Brain microvascular endothelial cell (primary cell): ENCODE data around the gene NPS.

Experiments used
- DNase-seq: peaks from one replicate; pipeline ENCODE4 v3.0.0-alpha.2; 2020
- H3K27ac ChIP-seq: fragments of 250-450 bp; sonication (Bioruptor Pico); 2 replicates; pipeline ENCODE4 v1.5.1; 2020; ENCODE audit warnings: mild to moderate bottlenecking, moderate library complexity
- H3K27me3 ChIP-seq: fragments of 250-450 bp; sonication (Bioruptor Pico); replicated peaks from 2 replicates; pipeline ENCODE4 v1.5.1; 2020; ENCODE audit warnings: mild to moderate bottlenecking
- H3K36me3 ChIP-seq: fragments of 250-450 bp; sonication (Bioruptor Pico); replicated peaks from 2 replicates; pipeline ENCODE4 v1.5.1; 2020; ENCODE audit warnings: mild to moderate bottlenecking
- H3K4me3 ChIP-seq: 2 replicates; pipeline ENCODE4 v1.5.1; 2011; ENCODE audit warnings: low read depth, mild to moderate bottlenecking, control low read depth, low read length, moderate library complexity
- in situ Hi-C: cut with HindIII; loops from 2 replicates; pipeline ENCODE4 v1.10.0; 2017; ENCODE audit warnings: low sequenced_read_pairs, low pct_ligation_motif_present
- TF ChIP-seq, protein P1 (sequence below): IDR thresholded peaks from 2 replicates; pipeline ENCODE4 v1.5.1; 2011; ENCODE audit warnings: low read depth, mild to moderate bottlenecking, moderate library complexity, low read length, control low read depth, inconsistent platforms; ENCODE audit errors: missing control alignments

Gene NPS

DNA sequence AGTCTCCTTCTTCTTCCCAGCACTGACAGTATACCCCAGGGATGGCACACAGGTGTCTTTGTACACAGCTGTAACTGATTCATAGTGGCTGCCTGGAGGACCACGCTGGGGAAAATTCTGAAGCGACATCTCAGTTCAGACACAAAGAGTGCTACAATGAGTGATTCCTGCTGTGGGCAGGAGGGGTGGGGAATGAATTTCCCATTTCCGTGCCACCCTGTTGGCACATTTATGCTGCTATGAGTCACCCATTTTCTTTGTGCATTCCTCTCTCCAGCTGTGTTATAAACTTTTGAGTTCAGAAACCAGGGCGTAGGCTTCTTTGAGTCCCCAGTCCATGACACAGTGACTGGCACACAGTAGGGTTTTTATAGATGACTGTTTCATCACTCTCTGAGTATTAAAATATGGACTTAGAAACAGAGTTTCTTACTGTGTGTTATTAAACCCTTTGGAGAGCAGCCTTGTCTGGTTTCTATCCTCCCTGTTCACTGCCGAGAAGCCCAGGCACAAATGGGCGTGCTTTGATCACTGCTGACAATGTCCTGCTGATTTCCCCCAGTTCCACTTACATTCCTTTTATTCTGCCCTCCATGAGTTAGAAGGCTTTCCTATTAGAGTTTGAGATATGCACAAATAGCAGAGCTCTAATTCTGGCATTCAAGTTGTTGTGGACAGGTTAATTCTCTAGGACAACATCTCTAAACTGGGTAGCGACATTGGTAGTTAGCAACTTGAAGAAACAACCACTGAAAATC, 24.0 kb upstream of the NPS start:
- TF ChIP-seq, protein P1, sequence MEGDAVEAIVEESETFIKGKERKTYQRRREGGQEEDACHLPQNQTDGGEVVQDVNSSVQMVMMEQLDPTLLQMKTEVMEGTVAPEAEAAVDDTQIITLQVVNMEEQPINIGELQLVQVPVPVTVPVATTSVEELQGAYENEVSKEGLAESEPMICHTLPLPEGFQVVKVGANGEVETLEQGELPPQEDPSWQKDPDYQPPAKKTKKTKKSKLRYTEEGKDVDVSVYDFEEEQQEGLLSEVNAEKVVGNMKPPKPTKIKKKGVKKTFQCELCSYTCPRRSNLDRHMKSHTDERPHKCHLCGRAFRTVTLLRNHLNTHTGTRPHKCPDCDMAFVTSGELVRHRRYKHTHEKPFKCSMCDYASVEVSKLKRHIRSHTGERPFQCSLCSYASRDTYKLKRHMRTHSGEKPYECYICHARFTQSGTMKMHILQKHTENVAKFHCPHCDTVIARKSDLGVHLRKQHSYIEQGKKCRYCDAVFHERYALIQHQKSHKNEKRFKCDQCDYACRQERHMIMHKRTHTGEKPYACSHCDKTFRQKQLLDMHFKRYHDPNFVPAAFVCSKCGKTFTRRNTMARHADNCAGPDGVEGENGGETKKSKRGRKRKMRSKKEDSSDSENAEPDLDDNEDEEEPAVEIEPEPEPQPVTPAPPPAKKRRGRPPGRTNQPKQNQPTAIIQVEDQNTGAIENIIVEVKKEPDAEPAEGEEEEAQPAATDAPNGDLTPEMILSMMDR = no peak
- no peak for DNase-seq
- in situ Hi-C loops = no loop called here

DNA sequence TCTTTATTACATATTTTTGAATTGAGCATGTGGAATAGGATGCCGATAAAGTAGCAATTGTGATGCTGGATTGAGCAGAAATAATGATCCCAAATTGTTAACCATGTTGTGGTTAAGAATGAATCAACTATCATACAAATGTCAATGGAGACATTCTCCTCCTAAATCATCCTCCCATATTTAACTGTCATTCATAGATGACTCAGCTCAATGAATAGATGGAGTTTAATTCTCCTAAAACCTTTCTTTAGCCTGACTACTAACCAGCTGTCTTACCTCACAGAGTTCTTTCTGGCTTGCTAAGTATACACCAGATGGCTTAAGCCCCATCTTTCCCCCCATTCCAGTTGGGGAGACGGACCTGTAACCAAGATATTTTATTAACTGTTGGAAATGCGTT, 23.4 kb upstream of the NPS start:
- no peak for DNase-seq
- Histone ChIP-seq H3K36me3 (no peaks in the 10 kb centered on the region), H3K27ac (no peak overlapping the region), H3K27me3 (no peaks in the 10 kb centered on the region), H3K4me3 (no peak overlapping the region)
- in situ Hi-C loops = no loop called here
- TF ChIP-seq, protein P1 = no peak

More for the DNA sequence above, 24.0 kb upstream of the NPS start:
- H3K36me3 ChIP-seq = no peaks in the 10 kb centered on the region
- no peak overlapping the region for H3K4me3 ChIP-seq
- no peaks in the 10 kb centered on the region for H3K27me3 ChIP-seq
- H3K27ac ChIP-seq = no peak overlapping the region

DNA sequence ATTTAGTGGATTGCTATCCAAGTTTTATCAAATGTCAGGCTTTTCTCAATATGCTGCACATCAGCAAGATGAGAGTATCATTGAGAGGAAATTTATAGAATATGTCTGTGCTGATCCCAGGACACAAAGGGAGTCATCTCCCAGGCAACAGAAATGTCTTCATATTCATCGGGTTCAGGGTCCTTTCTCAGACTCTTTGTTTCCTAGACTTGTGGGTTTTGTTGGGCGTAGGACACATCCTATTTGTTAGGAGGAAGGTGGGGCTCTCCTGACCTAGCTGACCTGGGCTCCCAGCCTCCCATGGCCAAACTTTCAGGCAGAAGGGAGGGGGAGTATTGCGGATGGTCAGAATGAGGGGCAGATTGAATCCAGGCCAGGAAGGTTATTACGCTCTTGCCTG, 22.9 kb upstream of the NPS start:
- no peak for DNase-seq
- TF ChIP-seq, protein P1 = no peak
- no peaks in the 10 kb centered on the region for H3K36me3 ChIP-seq
- no peak overlapping the region for H3K27ac ChIP-seq
- no peaks in the 10 kb centered on the region for H3K27me3 ChIP-seq
- H3K4me3 ChIP-seq = no peak overlapping the region
- in situ Hi-C loops = no loop called here

DNA sequence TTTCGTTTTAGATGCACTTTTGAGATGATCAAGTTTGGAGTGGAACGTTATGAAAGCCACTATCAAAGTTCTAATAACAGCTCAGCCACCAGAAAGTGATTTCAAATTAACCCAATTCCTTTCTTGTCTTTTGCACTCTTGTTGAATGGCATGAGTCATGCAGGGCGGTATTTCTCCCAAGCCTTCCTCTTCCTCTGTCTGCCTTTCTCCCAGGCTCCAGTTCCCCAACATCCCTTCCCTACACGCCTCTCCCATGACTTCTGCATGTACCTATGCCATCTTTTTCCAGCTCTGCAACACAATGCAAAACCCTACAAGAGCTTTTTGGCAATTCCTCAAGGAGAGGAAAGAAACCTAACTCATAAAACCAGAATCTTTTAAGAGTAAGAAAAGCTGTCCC, 21.8 kb upstream of the NPS start:
- Histone ChIP-seq H3K4me3 (no peak overlapping the region), H3K27me3 (no peaks in the 10 kb centered on the region), H3K36me3 (no peaks in the 10 kb centered on the region), H3K27ac (no peak overlapping the region)
- in situ Hi-C loops = no loop called here
- DNase-seq = no peak
- TF ChIP-seq, protein P1 = no peak

DNA sequence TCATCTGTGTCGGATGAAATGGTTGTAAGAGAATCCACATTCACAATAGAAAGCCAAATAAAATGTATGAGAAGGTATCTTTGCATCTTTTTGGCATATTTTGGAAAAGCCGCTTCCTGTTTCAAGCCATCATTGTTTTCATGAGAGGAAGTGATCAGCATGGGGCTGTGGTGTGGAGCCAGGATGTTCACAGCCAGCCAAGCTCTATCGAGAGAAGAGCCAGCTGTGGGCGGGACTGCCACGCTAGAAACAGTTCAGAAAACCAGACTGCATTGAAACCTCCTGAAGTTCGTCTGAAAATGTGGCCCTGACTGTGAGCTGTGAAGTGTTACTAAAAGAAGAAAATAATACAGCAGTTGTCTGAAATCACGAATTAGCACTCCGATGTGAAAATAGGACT, 21.2 kb upstream of the NPS start:
- no peak overlapping the region for H3K4me3 ChIP-seq
- in situ Hi-C loops = no loop called here
- H3K36me3 ChIP-seq = no peaks in the 10 kb centered on the region
- TF ChIP-seq, protein P1 = no peak
- H3K27me3 ChIP-seq = no peaks in the 10 kb centered on the region
- no peak overlapping the region for H3K27ac ChIP-seq
- no peak for DNase-seq

DNA sequence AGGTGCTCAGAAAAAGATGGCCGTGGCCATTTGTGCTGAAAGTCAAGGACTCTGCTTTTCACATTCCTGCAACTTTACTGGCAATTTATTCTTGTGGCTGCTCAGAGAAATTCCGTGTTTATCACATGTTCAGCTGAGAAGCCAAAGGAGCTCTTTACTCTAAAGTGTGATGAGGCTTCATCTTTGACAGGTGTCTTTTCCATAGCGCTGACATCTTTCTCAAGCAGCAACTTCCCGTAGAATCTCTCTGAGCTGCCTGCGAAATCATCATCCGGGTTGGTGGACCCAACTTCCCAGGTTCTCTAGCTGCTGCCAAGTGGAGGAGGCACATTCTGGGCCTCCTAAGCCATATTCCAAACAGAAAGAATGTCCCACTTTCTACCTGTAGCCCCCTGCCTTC, 16.9 kb upstream of the NPS start:
- Histone ChIP-seq H3K27me3 (no peaks in the 10 kb centered on the region), H3K4me3 (no peak overlapping the region), H3K36me3 (no peaks in the 10 kb centered on the region), H3K27ac (no peak overlapping the region)
- TF ChIP-seq, protein P1 = no peak
- in situ Hi-C loops = no loop called here
- no peak for DNase-seq
